Endothelial cell (in vitro differentiated cells): ENCODE results near the gene GIT1. TPM values are rescaled to one million over a fixed set of nuclear protein-coding genes. Genes with fewer than 3 reads are reported as not detected.

Source experiments
- DNase-seq: peaks from one replicate; pipeline ENCODE4 v3.0.0; 2021; ENCODE audit warnings: low spot score
- H3K27ac Mint-ChIP-seq: one replicate; pipeline ENCODE4 v1.8.0; 2021; ENCODE audit warnings: mixed read lengths, inconsistent platforms; ENCODE audit not compliant: unreplicated experiment
- H3K27me3 Mint-ChIP-seq: one replicate; pipeline ENCODE4 v1.8.0; 2021; ENCODE audit warnings: mild to moderate bottlenecking, moderate library complexity, mixed read lengths, inconsistent platforms; ENCODE audit not compliant: unreplicated experiment
- H3K36me3 Mint-ChIP-seq: one replicate; pipeline ENCODE4 v1.8.0; 2021; ENCODE audit warnings: mild to moderate bottlenecking, low read depth, mixed read lengths, inconsistent platforms; ENCODE audit not compliant: unreplicated experiment
- H3K4me1 Mint-ChIP-seq: one replicate; pipeline ENCODE4 v1.8.0; 2021; ENCODE audit warnings: mild to moderate bottlenecking, mixed read lengths, inconsistent platforms; ENCODE audit not compliant: unreplicated experiment
- H3K4me3 Mint-ChIP-seq: one replicate; pipeline ENCODE4 v1.8.0; 2021; ENCODE audit warnings: mild to moderate bottlenecking, mixed read lengths, inconsistent platforms; ENCODE audit not compliant: unreplicated experiment
- H3K9me3 Mint-ChIP-seq: one replicate; pipeline ENCODE4 v1.8.0; 2021; ENCODE audit warnings: mixed read lengths, inconsistent platforms; ENCODE audit not compliant: unreplicated experiment
- CTCF ChIP-seq: fragments of 200-600 bp; sonication (generic); IDR thresholded peaks from one replicate; pipeline ENCODE4 v1.5.0; 2021; ENCODE audit warnings: antibody characterized with exemption; ENCODE audit not compliant: unreplicated experiment
- total RNA-seq: library from RNA; stranded (reverse); fragmentation: NEBNext Ultra II Directional; extraction: Animal tissue kit (Norgen Biotek cat#: 25700); gene quantifications from one replicate; pipeline ENCODE4 v1.2.1, GENCODE V29; 2021; ENCODE audit not compliant: unreplicated experiment

The GIT1 gene
- total RNA-seq, 1 donor from 2014 or later, result 116 TPM

GRCh38 chr17:29607557-29608195 lies 18.2 kb upstream of the GIT1 start:
- no peaks in the 10 kb centered on the region for H3K4me1 Mint-ChIP-seq

GRCh38 chr17:29603109-29603674 lies 13.7 kb upstream of the GIT1 start:
- Mint-ChIP-seq H3K9me3 (no peaks in the 10 kb centered on the region), H3K36me3 (peaks cover 4% of the 10 kb centered on the region), H3K4me3 (no peak overlapping the region), H3K27ac (no peak overlapping the region), H3K27me3 (peaks cover 5% of the 10 kb centered on the region), H3K4me1 (peaks cover 4% of the 10 kb centered on the region)
- TF ChIP-seq CTCF, result no peak
- DNase-seq, result no peak

More at GRCh38 chr17:29607557-29608195, 18.2 kb upstream of the GIT1 start:
- H3K9me3 Mint-ChIP-seq, result no peaks in the 10 kb centered on the region
- peaks cover 10% of the 10 kb centered on the region for H3K27me3 Mint-ChIP-seq
- H3K36me3 Mint-ChIP-seq, result peaks cover 6% of the 10 kb centered on the region
- H3K4me3 Mint-ChIP-seq, result no peak overlapping the region
- TF ChIP-seq CTCF, result no peak
- DNase-seq, result no peak
- no peak overlapping the region for H3K27ac Mint-ChIP-seq

- Mint-ChIP-seq H3K4me1 (peaks cover 4% of the 10 kb centered on the region), H3K36me3 (peaks cover 4% of the 10 kb centered on the region), H3K9me3 (no peaks in the 10 kb centered on the region), H3K4me3 (no peak overlapping the region), H3K27ac (no peak overlapping the region), H3K27me3 (peaks cover 12% of the 10 kb centered on the region)
- no peak for TF ChIP-seq CTCF
- DNase-seq, result no peak
Measured at GRCh38 chr17:29597361-29598172, 8.1 kb upstream of the GIT1 start.

- no peak for DNase-seq
- no peaks in the 10 kb centered on the region for H3K9me3 Mint-ChIP-seq
- no peak overlapping the region for H3K4me3 Mint-ChIP-seq
- H3K4me1 Mint-ChIP-seq, result peaks cover 9% of the 10 kb centered on the region
- H3K27ac Mint-ChIP-seq, result no peak overlapping the region
- peaks cover 4% of the 10 kb centered on the region for H3K36me3 Mint-ChIP-seq
- peaks cover 19% of the 10 kb centered on the region for H3K27me3 Mint-ChIP-seq
- no peak for TF ChIP-seq CTCF
Measured at GRCh38 chr17:29596811-29597210, 7.4 kb upstream of the GIT1 start.
